Liver (tissue), 9 donors: ENCODE measurements around the gene MCCD1. TPM values are rescaled to one million over a fixed set of nuclear protein-coding genes. Genes with fewer than 3 reads are reported as not detected.

ENCODE experiments used
- DNase-seq: peaks from one replicate; pipeline ENCODE4 v3.0.0-alpha.2; 2017; ENCODE audit warnings: low spot score
- H3K27ac ChIP-seq, 2 donors: one replicate each; pipeline ENCODE4 v1.7.0; 2013; ENCODE audit warnings: inconsistent platforms in 2 of 2, low read length in 2 of 2, control low read depth in 1 of 2, low read depth in 1 of 2, mild to moderate bottlenecking in 1 of 2
- H3K27me3 ChIP-seq, 4 donors: one replicate each; pipeline versions ENCODE4 v1.6.1 to v1.7.0; 2013; ENCODE audit warnings: low read length in 3 of 4, inconsistent platforms in 1 of 4, mild to moderate bottlenecking in 1 of 4, moderate library complexity in 1 of 4; ENCODE audit not compliant: control insufficient read depth in 4 of 4, insufficient read depth in 4 of 4
- H3K36me3 ChIP-seq, 4 donors: one replicate each; pipeline versions ENCODE4 v1.6.1 to v1.7.0; 2013; ENCODE audit warnings: low read length in 3 of 4, mild to moderate bottlenecking in 3 of 4, low read depth in 1 of 4, moderate library complexity in 1 of 4; ENCODE audit not compliant: control insufficient read depth in 4 of 4, insufficient read depth in 3 of 4
- H3K4me1 ChIP-seq, 4 donors: one replicate each; pipeline versions ENCODE4 v1.6.1 to v1.7.0; 2013; ENCODE audit warnings: low read length in 3 of 4, mild to moderate bottlenecking in 3 of 4, moderate library complexity in 1 of 4; ENCODE audit not compliant: control insufficient read depth in 4 of 4, insufficient read depth in 4 of 4
- H3K4me3 ChIP-seq, 3 donors: one replicate each; pipeline versions ENCODE4 v1.6.1 to v1.7.0; 2013; ENCODE audit warnings: low read length in 3 of 3, control low read depth in 1 of 3, low read depth in 1 of 3, mild to moderate bottlenecking in 1 of 3
- H3K9ac ChIP-seq, 2 donors: one replicate each; pipeline ENCODE4 v1.7.0; 2013; ENCODE audit warnings: low read length in 2 of 2, mild to moderate bottlenecking in 2 of 2, moderate library complexity in 2 of 2, control low read depth in 1 of 2, low read depth in 1 of 2
- H3K9me3 ChIP-seq, 4 donors: one replicate each; pipeline versions ENCODE4 v1.6.1 to v1.7.0; 2013; ENCODE audit warnings: low read length in 3 of 4; ENCODE audit not compliant: control insufficient read depth in 4 of 4
- ATF3 ChIP-seq: IDR thresholded peaks from 2 replicates; pipeline ENCODE4 v1.6.1; 2016; ENCODE audit warnings: antibody characterized with exemption
- CTCF ChIP-seq: fragments of 150-350 bp; IDR thresholded peaks from 2 replicates; pipeline ENCODE4 v1.5.1; 2017; ENCODE audit warnings: improper control_type of control experiment, low read depth, low read length; ENCODE audit not compliant: missing input control
- EGR1 ChIP-seq, 2 donors: IDR thresholded peaks; 2 replicates each; pipeline ENCODE4 v1.6.1; 2016 to 2018; ENCODE audit warnings: antibody characterized with exemption in 2 of 2, low read depth in 2 of 2
- FOXA1 ChIP-seq: IDR thresholded peaks from 2 replicates; pipeline ENCODE4 v1.6.1; 2016; ENCODE audit warnings: antibody characterized with exemption
- FOXA2 ChIP-seq: IDR thresholded peaks from 2 replicates; pipeline ENCODE4 v1.6.1; 2016; ENCODE audit warnings: antibody characterized with exemption
- GABPA ChIP-seq, 2 donors: IDR thresholded peaks in 1 of 2; conservative IDR thresholded peaks in 1 of 2; 2 replicates each; pipeline ENCODE4 v1.6.1; 2016; ENCODE audit warnings: antibody characterized with exemption in 2 of 2, mild to moderate bottlenecking in 1 of 2, moderate library complexity in 1 of 2
- HNF4A ChIP-seq, 2 donors: conservative IDR thresholded peaks; 2 replicates each; pipeline ENCODE4 v1.6.1; 2016; ENCODE audit warnings: antibody characterized with exemption in 2 of 2, mild to moderate bottlenecking in 2 of 2
- HNF4G ChIP-seq: IDR thresholded peaks from 2 replicates; pipeline ENCODE4 v1.6.1; 2016; ENCODE audit warnings: antibody characterized with exemption
- JUND ChIP-seq, 2 donors: IDR thresholded peaks; 2 replicates each; pipeline ENCODE4 v1.6.1; 2016; ENCODE audit warnings: antibody characterized with exemption in 2 of 2
- NR2F2 ChIP-seq: IDR thresholded peaks from 2 replicates; pipeline ENCODE4 v1.6.1; 2016; ENCODE audit warnings: antibody characterized with exemption
- RAD21 ChIP-seq, 2 donors: IDR thresholded peaks; 2 replicates each; pipeline ENCODE4 v1.6.1; 2016; ENCODE audit warnings: antibody characterized with exemption in 2 of 2, mild to moderate bottlenecking in 2 of 2
- RXRA ChIP-seq, 2 donors: IDR thresholded peaks; 2 replicates each; pipeline ENCODE4 v1.6.1; 2017 to 2018; ENCODE audit warnings: antibody characterized with exemption in 2 of 2, mild to moderate bottlenecking in 1 of 2
- SP1 ChIP-seq: IDR thresholded peaks from 2 replicates; pipeline ENCODE4 v1.6.1; 2018; ENCODE audit warnings: antibody characterized with exemption, mild to moderate bottlenecking
- TAF1 ChIP-seq: conservative IDR thresholded peaks from 2 replicates; pipeline ENCODE4 v1.6.1; 2016; ENCODE audit warnings: antibody characterized with exemption, mild to moderate bottlenecking
- YY1 ChIP-seq: IDR thresholded peaks from 2 replicates; pipeline ENCODE4 v1.6.1; 2016; ENCODE audit warnings: antibody characterized with exemption, mild to moderate bottlenecking
- WGBS: extraction: QIAGEN DNeasy Blood & Tissue Kit; methylation state at CpG from one replicate; pipeline ENCODE4 v1.1.7; 2013; 5-methylcytosine and 5-hydroxymethylcytosine counted together
- polyA plus RNA-seq, 2 donors: library from polyadenylated mRNA; stranded (reverse) in 1 of 2; unstranded in 1 of 2; fragments of 200-250 nt in 1 of 2; fragments of >200 nt in 1 of 2; fragmentation: Nextera tagmentation in 1 of 2; extraction: Ambion mirVana in 1 of 2; gene quantifications; one replicate each; pipeline versions ENCODE4 v1.2.1 to v1.2.3, GENCODE V29; 2013 to 2015
- total RNA-seq, 2 donors: library from RNA; depleted of rRNA; stranded (reverse); fragments of >200 nt; gene quantifications; one replicate each; pipeline ENCODE4 v1.2.3, GENCODE V29; 2014
- TF ChIP-seq, protein P1 (sequence below): IDR thresholded peaks from 2 replicates; pipeline ENCODE4 v1.6.1; 2016; ENCODE audit warnings: antibody characterized with exemption
- TF ChIP-seq, protein P2 (sequence below): IDR thresholded peaks from 2 replicates; pipeline ENCODE4 v1.6.1; 2016; ENCODE audit warnings: antibody characterized with exemption
- TF ChIP-seq, protein P3 (sequence below): IDR thresholded peaks from 2 replicates; pipeline ENCODE4 v1.6.1; 2016; ENCODE audit warnings: antibody characterized with exemption, mild to moderate bottlenecking
- donor health status: healthy.
- donor health status: healthy.
- donor health status: healthy.
- donor health status: healthy.
- donor health status: healthy.

Gene MCCD1
- total and polyA plus RNA-seq, 4 donors, result 0.56 TPM; not detected in 3

- Histone ChIP-seq H3K27ac (peak overlapping the region; percentile 55 to 84), H3K4me3 (no peak overlapping the region), H3K4me1 (peaks cover 0 to 22% (median 7%) of the 10 kb centered on the region in 4 donors), H3K36me3 (peaks cover 6 to 14% (median 9%) of the 10 kb centered on the region in 4 donors), H3K9ac (no peak overlapping the region), H3K9me3 (no peaks in the 10 kb centered on the region), H3K27me3 (no peaks in the 10 kb centered on the region)
- 58% methylated on average over 4 of the region's 4 CpGs for WGBS
- TF ChIP-seq ATF3, result no peak
- TF ChIP-seq SP1, result no peak
- no peak for TF ChIP-seq NR2F2
- DNase-seq, result no peak
Observed at GRCh38 chr6:31559606-31559957, 30.8 kb downstream of the MCCD1 start.

- peaks cover 0 to 22% (median 7%) of the 10 kb centered on the region in 4 donors for H3K4me1 ChIP-seq
- H3K27ac ChIP-seq, result peak overlapping the region; percentile 55 to 84
- no peaks in the 10 kb centered on the region for H3K27me3 ChIP-seq
- TF ChIP-seq RAD21 (IDR thresholded peaks at IDR 0.05), result no peak
- peak in 1 of 2 donors; percentile 71 for TF ChIP-seq JUND (IDR thresholded peaks at IDR 0.05)
- TF ChIP-seq HNF4A (conservative IDR thresholded peaks at IDR 0.05), result no peak
- no peak for TF ChIP-seq GABPA (IDR thresholded peaks at IDR 0.05 in 1 of 2, conservative IDR thresholded peaks at IDR 0.05 in 1 of 2)
- no peak for TF ChIP-seq SP1
- TF ChIP-seq ATF3, result no peak
- TF ChIP-seq, protein P1, sequence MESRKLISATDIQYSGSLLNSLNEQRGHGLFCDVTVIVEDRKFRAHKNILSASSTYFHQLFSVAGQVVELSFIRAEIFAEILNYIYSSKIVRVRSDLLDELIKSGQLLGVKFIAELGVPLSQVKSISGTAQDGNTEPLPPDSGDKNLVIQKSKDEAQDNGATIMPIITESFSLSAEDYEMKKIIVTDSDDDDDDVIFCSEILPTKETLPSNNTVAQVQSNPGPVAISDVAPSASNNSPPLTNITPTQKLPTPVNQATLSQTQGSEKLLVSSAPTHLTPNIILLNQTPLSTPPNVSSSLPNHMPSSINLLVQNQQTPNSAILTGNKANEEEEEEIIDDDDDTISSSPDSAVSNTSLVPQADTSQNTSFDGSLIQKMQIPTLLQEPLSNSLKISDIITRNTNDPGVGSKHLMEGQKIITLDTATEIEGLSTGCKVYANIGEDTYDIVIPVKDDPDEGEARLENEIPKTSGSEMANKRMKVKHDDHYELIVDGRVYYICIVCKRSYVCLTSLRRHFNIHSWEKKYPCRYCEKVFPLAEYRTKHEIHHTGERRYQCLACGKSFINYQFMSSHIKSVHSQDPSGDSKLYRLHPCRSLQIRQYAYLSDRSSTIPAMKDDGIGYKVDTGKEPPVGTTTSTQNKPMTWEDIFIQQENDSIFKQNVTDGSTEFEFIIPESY, result no peak
- TF ChIP-seq CTCF, result no peak
- TF ChIP-seq NR2F2, result peak; percentile 99
- no peak for TF ChIP-seq FOXA1
- TF ChIP-seq, protein P2, sequence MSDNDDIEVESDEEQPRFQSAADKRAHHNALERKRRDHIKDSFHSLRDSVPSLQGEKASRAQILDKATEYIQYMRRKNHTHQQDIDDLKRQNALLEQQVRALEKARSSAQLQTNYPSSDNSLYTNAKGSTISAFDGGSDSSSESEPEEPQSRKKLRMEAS, result peak; percentile 44
- TF ChIP-seq EGR1 (IDR thresholded peaks at IDR 0.05; ENCODE audit: low read depth in 2 of 2), result no peak
- TF ChIP-seq, protein P3, sequence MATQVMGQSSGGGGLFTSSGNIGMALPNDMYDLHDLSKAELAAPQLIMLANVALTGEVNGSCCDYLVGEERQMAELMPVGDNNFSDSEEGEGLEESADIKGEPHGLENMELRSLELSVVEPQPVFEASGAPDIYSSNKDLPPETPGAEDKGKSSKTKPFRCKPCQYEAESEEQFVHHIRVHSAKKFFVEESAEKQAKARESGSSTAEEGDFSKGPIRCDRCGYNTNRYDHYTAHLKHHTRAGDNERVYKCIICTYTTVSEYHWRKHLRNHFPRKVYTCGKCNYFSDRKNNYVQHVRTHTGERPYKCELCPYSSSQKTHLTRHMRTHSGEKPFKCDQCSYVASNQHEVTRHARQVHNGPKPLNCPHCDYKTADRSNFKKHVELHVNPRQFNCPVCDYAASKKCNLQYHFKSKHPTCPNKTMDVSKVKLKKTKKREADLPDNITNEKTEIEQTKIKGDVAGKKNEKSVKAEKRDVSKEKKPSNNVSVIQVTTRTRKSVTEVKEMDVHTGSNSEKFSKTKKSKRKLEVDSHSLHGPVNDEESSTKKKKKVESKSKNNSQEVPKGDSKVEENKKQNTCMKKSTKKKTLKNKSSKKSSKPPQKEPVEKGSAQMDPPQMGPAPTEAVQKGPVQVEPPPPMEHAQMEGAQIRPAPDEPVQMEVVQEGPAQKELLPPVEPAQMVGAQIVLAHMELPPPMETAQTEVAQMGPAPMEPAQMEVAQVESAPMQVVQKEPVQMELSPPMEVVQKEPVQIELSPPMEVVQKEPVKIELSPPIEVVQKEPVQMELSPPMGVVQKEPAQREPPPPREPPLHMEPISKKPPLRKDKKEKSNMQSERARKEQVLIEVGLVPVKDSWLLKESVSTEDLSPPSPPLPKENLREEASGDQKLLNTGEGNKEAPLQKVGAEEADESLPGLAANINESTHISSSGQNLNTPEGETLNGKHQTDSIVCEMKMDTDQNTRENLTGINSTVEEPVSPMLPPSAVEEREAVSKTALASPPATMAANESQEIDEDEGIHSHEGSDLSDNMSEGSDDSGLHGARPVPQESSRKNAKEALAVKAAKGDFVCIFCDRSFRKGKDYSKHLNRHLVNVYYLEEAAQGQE, result peak; percentile 41
- TF ChIP-seq TAF1, result no peak
- no peak for TF ChIP-seq YY1
- TF ChIP-seq RXRA (IDR thresholded peaks at IDR 0.05), result peak in 1 of 2 donors; percentile 33
- no peak for TF ChIP-seq HNF4G
- TF ChIP-seq FOXA2, result no peak
- H3K9ac ChIP-seq, result no peak overlapping the region
- DNase-seq, result no peak
- H3K9me3 ChIP-seq, result no peaks in the 10 kb centered on the region
- peaks cover 6 to 14% (median 6%) of the 10 kb centered on the region in 4 donors for H3K36me3 ChIP-seq
- WGBS, result 69% methylated on average over 7 of the region's 7 CpGs
- H3K4me3 ChIP-seq, result no peak overlapping the region
Observed at GRCh38 chr6:31559958-31560696, 31.4 kb downstream of the MCCD1 start.
